OCI-LY3 (cell line): Measurements from ENCODE around the gene ZNF644.
A peak's percentile ranks its signal among the peaks of the same experiment; 100 is the strongest.
"Not testable (repeated sequence)": the region's sequence is repeated elsewhere in the genome, so short reads cannot be mapped to it uniquely, and the experiment has no call there.

Source experiments
- H2AFZ ChIP-seq: fragments of 200-600, 300-600 bp; shearing (Covaris generic); 2 replicates; pipeline ENCODE4 v1.6.0; 2014; ENCODE audit warnings: antibody characterized with exemption, low read depth, low read length
- H3K27ac ChIP-seq: fragments of 200-600, 300-600 bp; sonication (generic); 2 replicates; pipeline ENCODE4 v1.5.1; 2014; ENCODE audit warnings: mild to moderate bottlenecking, low read length, moderate library complexity, mixed read lengths
- H3K27me3 ChIP-seq: fragments of 200-600, 300-600 bp; sonication (generic); 2 replicates; pipeline ENCODE4 v1.6.1; 2014; ENCODE audit warnings: low read depth, low read length, mixed read lengths
- H3K36me3 ChIP-seq: fragments of 200-600, 300-600 bp; sonication (generic); replicated peaks from 2 replicates; pipeline ENCODE3; 2014; ENCODE audit warnings: low read depth, low read length, mixed read lengths
- H3K4me1 ChIP-seq: fragments of 300-600, 200-600 bp; sonication (generic); 2 replicates; pipeline ENCODE4 v1.6.1; 2014; ENCODE audit warnings: low read length, mixed read lengths
- H3K4me2 ChIP-seq: fragments of 200-600, 300-600 bp; sonication (generic); 2 replicates; pipeline ENCODE4 v1.6.1; 2014; ENCODE audit warnings: low read length, mixed read lengths
- H3K4me3 ChIP-seq: fragments of 300-600, 200-600 bp; sonication (generic); 2 replicates; pipeline ENCODE4 v1.5.1; 2014; ENCODE audit warnings: antibody characterized with exemption, mild to moderate bottlenecking, low read length, moderate library complexity
- H3K79me2 ChIP-seq: fragments of 300-600, 200-600 bp; shearing (Covaris generic); 2 replicates; pipeline ENCODE4 v1.6.1; 2014; ENCODE audit warnings: mild to moderate bottlenecking, low read length, mixed read lengths
- H3K9ac ChIP-seq: fragments of 300-600, 200-600 bp; shearing (Covaris generic); 2 replicates; pipeline ENCODE4 v1.6.0; 2014; ENCODE audit warnings: mild to moderate bottlenecking, low read length, moderate library complexity
- H3K9me3 ChIP-seq: fragments of 200-600, 300-600 bp; shearing (Covaris generic); 2 replicates; pipeline ENCODE4 v1.6.1; 2014; ENCODE audit warnings: low read length, mixed read lengths; ENCODE audit not compliant: insufficient read depth
- H4K20me1 ChIP-seq: fragments of 200-600, 300-600 bp; sonication (generic); 2 replicates; pipeline ENCODE4 v1.6.1; 2016; ENCODE audit warnings: low read length, mixed read lengths; ENCODE audit not compliant: insufficient read depth
- CTCF ChIP-seq: fragments of 200-600, 300-600 bp; sonication (generic); IDR thresholded peaks from 2 replicates; pipeline ENCODE4 v1.5.1; 2014; ENCODE audit warnings: antibody characterized with exemption, low read length, low read depth
- EZH2phosphoT487 ChIP-seq: fragments of 200-600 bp; shearing (Covaris generic); IDR thresholded peaks from 2 replicates; pipeline ENCODE4 v1.6.1; 2018; ENCODE audit warnings: antibody characterized with exemption, mixed run types, low read depth

Gene ZNF644

GRCh38 chr1:91046766-91047165, 24.9 kb upstream of the ZNF644 start:
- TF ChIP-seq CTCF, result no peak
- no peak for TF ChIP-seq EZH2phosphoT487
- no peaks in the 10 kb centered on the region for H3K9me3 ChIP-seq
- H3K4me2 ChIP-seq, result no peak overlapping the region
- H3K79me2 ChIP-seq, result no peaks in the 10 kb centered on the region
- H3K27ac ChIP-seq, result no peak overlapping the region
- no peak overlapping the region for H2AFZ ChIP-seq
- 0 out of 2 replicates have a peak, but pooled peaks cover 4% of the 10 kb centered on the region for H3K4me1 ChIP-seq
- H3K4me3 ChIP-seq, result no peak overlapping the region
- no peaks in the 10 kb centered on the region for H4K20me1 ChIP-seq
- H3K27me3 ChIP-seq, result no peaks in the 10 kb centered on the region
- H3K36me3 ChIP-seq, result no peaks in the 10 kb centered on the region
- no peak overlapping the region for H3K9ac ChIP-seq

GRCh38 chr1:91045284-91045683, 23.4 kb upstream of the ZNF644 start:
- no peak overlapping the region for H3K4me2 ChIP-seq

GRCh38 chr1:91044776-91045175, 22.9 kb upstream of the ZNF644 start:
- H3K36me3 ChIP-seq, result not testable (repeated sequence)

More at GRCh38 chr1:91045284-91045683, 23.4 kb upstream of the ZNF644 start:
- Histone ChIP-seq H2AFZ (no peak overlapping the region), H4K20me1 (no peaks in the 10 kb centered on the region), H3K79me2 (no peaks in the 10 kb centered on the region), H3K4me3 (no peak overlapping the region), H3K27ac (no peak overlapping the region), H3K4me1 (no peaks in the 10 kb centered on the region), H3K36me3 (no peaks in the 10 kb centered on the region), H3K27me3 (no peaks in the 10 kb centered on the region), H3K9ac (no peak overlapping the region), H3K9me3 (no peaks in the 10 kb centered on the region)
- TF ChIP-seq EZH2phosphoT487, result no peak
- TF ChIP-seq CTCF, result no peak

GRCh38 chr1:91042372-91042771, 20.5 kb upstream of the ZNF644 start:
- H3K4me1 ChIP-seq, result peaks cover 14% of the 10 kb centered on the region
- not testable (repeated sequence) for H3K9me3 ChIP-seq, H3K27ac ChIP-seq, H3K79me2 ChIP-seq, H4K20me1 ChIP-seq, H3K9ac ChIP-seq, H3K4me2 ChIP-seq, H3K36me3 ChIP-seq, H3K27me3 ChIP-seq, H2AFZ ChIP-seq, H3K4me3 ChIP-seq

More at GRCh38 chr1:91044776-91045175, 22.9 kb upstream of the ZNF644 start:
- H2AFZ ChIP-seq, H3K79me2 ChIP-seq, H3K9me3 ChIP-seq, H4K20me1 ChIP-seq, H3K4me3 ChIP-seq, H3K27me3 ChIP-seq, H3K27ac ChIP-seq, H3K4me1 ChIP-seq, H3K9ac ChIP-seq, H3K4me2 ChIP-seq: not testable (repeated sequence)

- Histone ChIP-seq H3K9ac (no peak overlapping the region), H3K27me3 (no peaks in the 10 kb centered on the region), H3K27ac (no peak overlapping the region), H3K79me2 (no peaks in the 10 kb centered on the region), H3K9me3 (no peaks in the 10 kb centered on the region), H3K4me3 (no peak overlapping the region), H2AFZ (no peak overlapping the region), H3K4me1 (peaks cover 14% of the 10 kb centered on the region), H4K20me1 (no peaks in the 10 kb centered on the region), H3K4me2 (peak overlapping the region; percentile 50), H3K36me3 (no peaks in the 10 kb centered on the region)
- TF ChIP-seq EZH2phosphoT487 (no peak), CTCF (no peak)
Observed at GRCh38 chr1:91038582-91038981, 16.7 kb upstream of the ZNF644 start.
